ENCODE data around the gene SLC25A47. TPM values are rescaled to one million over a fixed set of nuclear protein-coding genes. Genes with fewer than 3 reads are reported as not detected.
"Not testable (repeated sequence)": the region's sequence is repeated elsewhere in the genome, so short reads cannot be mapped to it uniquely, and the experiment has no call there.

SLC25A47 gene
- total and polyA plus RNA-seq, 4 donors, result 0.02 to 0.12 (median 0.06) TPM; not detected in 1

DNA sequence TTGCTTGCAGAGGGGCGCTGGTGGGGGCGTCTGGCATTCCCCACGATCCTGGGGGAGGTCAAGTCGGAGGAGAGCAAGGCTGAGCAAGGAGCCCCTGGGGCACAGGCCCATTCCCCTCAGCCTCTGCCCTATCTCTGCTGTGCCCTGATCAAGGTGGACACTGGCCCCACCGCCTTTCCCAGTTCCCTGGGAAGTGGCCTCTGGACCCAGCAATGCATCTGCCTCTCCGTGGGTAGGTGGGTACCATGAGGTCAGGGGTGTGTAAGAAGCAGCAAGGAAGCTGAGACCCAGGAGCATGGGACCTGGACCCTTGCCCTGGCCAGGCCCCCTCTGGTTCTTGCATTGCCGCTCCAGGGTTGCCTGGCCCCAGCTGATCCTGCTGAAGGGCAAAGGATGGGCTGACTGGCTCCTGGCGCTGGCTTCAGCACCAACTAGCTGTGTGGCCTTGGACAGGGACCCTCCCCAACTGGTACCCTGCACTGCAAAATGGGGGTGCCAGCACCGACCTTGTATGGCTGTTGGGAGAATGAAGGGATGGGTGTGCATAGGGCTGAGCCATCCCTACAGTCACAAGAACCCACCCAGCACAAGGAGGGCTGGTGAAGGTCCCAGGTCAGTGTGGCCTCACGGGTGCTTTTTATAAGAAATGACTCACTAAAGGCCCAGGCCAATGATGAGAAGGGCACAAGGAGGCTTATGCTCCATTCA is 36.5 kb upstream of the SLC25A47 start:
- Histone ChIP-seq H3K4me1 (ENCODE audit: control insufficient read depth in 5 of 5, insufficient read depth in 5 of 5, low read length in 5 of 5) (peaks cover 0 to 13% (median 4%) of the 10 kb centered on the region in 5 donors), H3K27ac (ENCODE audit: low read depth in 1 of 2, low read length in 1 of 2) (no peak overlapping the region), H3K9ac (ENCODE audit: insufficient read depth in 1 of 2, low read length in 2 of 2) (no peak overlapping the region), H3K36me3 (ENCODE audit: control insufficient read depth in 4 of 4, insufficient read depth in 4 of 4, low read length in 4 of 4) (peaks cover 0 to 7% (median 4%) of the 10 kb centered on the region in 4 donors), H3K27me3 (ENCODE audit: control insufficient read depth in 3 of 3, insufficient read depth in 3 of 3, low read length in 2 of 3) (no peaks in the 10 kb centered on the region), H3K9me3 (ENCODE audit: control insufficient read depth in 4 of 4, insufficient read depth in 3 of 4, low read length in 3 of 4) (no peaks in the 10 kb centered on the region), H3K4me3 (no peak overlapping the region)
- ATAC-seq (ENCODE audit: insufficient read depth, low FRiP score) (no peak), DNase-seq (no peak)
- WGBS, 2 donors, result 77 to 85% methylated on average over 10 of the region's 10 CpGs
- TF ChIP-seq, protein P1, sequence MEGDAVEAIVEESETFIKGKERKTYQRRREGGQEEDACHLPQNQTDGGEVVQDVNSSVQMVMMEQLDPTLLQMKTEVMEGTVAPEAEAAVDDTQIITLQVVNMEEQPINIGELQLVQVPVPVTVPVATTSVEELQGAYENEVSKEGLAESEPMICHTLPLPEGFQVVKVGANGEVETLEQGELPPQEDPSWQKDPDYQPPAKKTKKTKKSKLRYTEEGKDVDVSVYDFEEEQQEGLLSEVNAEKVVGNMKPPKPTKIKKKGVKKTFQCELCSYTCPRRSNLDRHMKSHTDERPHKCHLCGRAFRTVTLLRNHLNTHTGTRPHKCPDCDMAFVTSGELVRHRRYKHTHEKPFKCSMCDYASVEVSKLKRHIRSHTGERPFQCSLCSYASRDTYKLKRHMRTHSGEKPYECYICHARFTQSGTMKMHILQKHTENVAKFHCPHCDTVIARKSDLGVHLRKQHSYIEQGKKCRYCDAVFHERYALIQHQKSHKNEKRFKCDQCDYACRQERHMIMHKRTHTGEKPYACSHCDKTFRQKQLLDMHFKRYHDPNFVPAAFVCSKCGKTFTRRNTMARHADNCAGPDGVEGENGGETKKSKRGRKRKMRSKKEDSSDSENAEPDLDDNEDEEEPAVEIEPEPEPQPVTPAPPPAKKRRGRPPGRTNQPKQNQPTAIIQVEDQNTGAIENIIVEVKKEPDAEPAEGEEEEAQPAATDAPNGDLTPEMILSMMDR (IDR thresholded peaks at IDR 0.05; ENCODE audit: control extremely low read depth, extremely low read depth), result no peak

DNA sequence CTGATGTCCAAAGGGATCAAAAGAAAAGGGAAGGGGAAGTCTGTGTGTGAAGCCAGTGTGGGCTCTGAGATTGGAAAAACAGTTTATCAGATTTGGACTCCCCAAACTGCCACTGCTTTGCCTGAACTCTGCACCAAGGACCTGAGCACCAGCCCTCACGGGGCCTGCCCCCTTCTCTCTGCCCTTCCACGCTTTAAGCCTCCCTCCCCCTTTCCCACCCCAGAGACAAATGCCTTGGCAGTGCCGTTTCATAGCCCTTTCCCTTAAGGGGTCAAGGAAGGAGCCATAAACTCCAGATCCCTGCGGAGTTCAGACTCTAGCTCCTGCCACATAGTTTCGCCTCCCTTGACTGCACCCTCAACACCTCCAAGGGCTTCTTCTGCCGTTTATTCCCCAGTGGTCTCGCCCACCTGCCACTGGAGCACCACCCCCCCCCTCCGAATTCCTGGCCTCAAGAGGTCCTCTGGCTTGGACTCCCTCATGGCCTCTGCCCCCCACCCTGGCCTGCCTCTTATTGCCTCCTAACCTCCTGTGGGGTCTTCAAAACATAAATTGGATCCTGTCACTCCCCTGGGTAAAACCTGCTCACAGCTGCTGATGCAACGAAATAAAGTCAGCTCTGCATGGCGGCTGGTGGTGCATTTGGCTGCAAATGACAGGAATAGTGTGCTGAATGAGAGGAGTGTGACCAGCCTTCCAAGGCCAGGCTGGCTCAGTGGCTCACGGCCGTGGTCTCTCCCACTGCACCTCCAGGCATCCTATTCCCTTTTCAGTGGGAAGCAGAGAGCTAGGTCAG is 35.7 kb upstream of the SLC25A47 start:
- H3K9ac ChIP-seq (ENCODE audit: insufficient read depth in 1 of 2, low read length in 2 of 2), result no peak overlapping the region
- DNase-seq (no peak), ATAC-seq (ENCODE audit: insufficient read depth, low FRiP score) (no peak)
- H3K36me3 ChIP-seq (ENCODE audit: control insufficient read depth in 4 of 4, insufficient read depth in 4 of 4, low read length in 4 of 4), result peaks cover 0 to 13% (median 7%) of the 10 kb centered on the region in 4 donors
- H3K9me3 ChIP-seq (ENCODE audit: control insufficient read depth in 4 of 4, insufficient read depth in 3 of 4, low read length in 3 of 4), result no peaks in the 10 kb centered on the region
- H3K27ac ChIP-seq (ENCODE audit: low read depth in 1 of 2, low read length in 1 of 2), result no peak overlapping the region
- 85 to 90% methylated on average over 12 of the region's 12 CpGs for WGBS, 2 donors
- TF ChIP-seq, protein P1 (IDR thresholded peaks at IDR 0.05; ENCODE audit: control extremely low read depth, extremely low read depth), result no peak
- H3K27me3 ChIP-seq (ENCODE audit: control insufficient read depth in 3 of 3, insufficient read depth in 3 of 3, low read length in 2 of 3), result no peaks in the 10 kb centered on the region
- no peak overlapping the region for H3K4me3 ChIP-seq
- H3K4me1 ChIP-seq (ENCODE audit: control insufficient read depth in 5 of 5, insufficient read depth in 5 of 5, low read length in 5 of 5), result peaks cover 0 to 13% (median 4%) of the 10 kb centered on the region in 5 donors

DNA sequence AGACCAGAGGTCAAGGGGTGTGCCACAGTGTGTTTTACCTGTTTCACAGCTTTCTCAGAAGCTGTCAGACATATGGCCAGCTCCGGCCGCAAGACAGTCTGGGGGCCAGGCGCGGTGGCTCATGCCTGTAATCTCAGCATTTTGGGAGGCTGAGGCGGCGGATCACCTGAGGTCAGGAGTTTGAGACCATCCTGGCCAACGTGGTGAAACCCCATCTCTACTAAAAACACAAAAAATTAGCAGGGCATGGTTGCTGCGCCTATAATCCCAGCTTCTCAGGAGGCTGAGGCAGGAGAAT is 35.2 kb upstream of the SLC25A47 start:
- not testable (repeated sequence) for H3K4me3 ChIP-seq; H3K9me3 ChIP-seq (ENCODE audit: control insufficient read depth in 4 of 4, insufficient read depth in 3 of 4, low read length in 3 of 4); H3K27ac ChIP-seq (ENCODE audit: low read depth in 1 of 2, low read length in 1 of 2); DNase-seq; H3K9ac ChIP-seq (ENCODE audit: insufficient read depth in 1 of 2, low read length in 2 of 2); H3K27me3 ChIP-seq (ENCODE audit: control insufficient read depth in 3 of 3, insufficient read depth in 3 of 3, low read length in 2 of 3); ATAC-seq (ENCODE audit: insufficient read depth, low FRiP score)
- H3K36me3 ChIP-seq (ENCODE audit: control insufficient read depth in 4 of 4, insufficient read depth in 4 of 4, low read length in 4 of 4), result peaks cover 0 to 18% (median 7%) of the 10 kb centered on the region in 4 donors
- H3K4me1 ChIP-seq (ENCODE audit: control insufficient read depth in 5 of 5, insufficient read depth in 5 of 5, low read length in 5 of 5), result peaks cover 0 to 13% (median 4%) of the 10 kb centered on the region in 5 donors
- WGBS, 2 donors, result 93 to 96% methylated on average over 8 of the region's 8 CpGs
